Measurements from ENCODE around the gene BUD13. TPM values are rescaled to one million over a fixed set of nuclear protein-coding genes. Genes with fewer than 3 reads are reported as not detected.

The BUD13 gene
- total and polyA plus RNA-seq, 2 of the 13 experiments (the other 11 are each of a cell fraction or from before 2014, with no cell fraction given), result 13.3 to 25.9 TPM

- TF ChIP-seq, protein P1, sequence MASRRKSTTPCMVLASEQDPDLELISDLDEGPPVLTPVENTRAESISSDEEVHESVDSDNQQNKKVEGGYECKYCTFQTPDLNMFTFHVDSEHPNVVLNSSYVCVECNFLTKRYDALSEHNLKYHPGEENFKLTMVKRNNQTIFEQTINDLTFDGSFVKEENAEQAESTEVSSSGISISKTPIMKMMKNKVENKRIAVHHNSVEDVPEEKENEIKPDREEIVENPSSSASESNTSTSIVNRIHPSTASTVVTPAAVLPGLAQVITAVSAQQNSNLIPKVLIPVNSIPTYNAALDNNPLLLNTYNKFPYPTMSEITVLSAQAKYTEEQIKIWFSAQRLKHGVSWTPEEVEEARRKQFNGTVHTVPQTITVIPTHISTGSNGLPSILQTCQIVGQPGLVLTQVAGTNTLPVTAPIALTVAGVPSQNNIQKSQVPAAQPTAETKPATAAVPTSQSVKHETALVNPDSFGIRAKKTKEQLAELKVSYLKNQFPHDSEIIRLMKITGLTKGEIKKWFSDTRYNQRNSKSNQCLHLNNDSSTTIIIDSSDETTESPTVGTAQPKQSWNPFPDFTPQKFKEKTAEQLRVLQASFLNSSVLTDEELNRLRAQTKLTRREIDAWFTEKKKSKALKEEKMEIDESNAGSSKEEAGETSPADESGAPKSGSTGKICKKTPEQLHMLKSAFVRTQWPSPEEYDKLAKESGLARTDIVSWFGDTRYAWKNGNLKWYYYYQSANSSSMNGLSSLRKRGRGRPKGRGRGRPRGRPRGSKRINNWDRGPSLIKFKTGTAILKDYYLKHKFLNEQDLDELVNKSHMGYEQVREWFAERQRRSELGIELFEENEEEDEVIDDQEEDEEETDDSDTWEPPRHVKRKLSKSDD (CRISPR knock-in tag; IDR thresholded peaks at IDR 0.05; ENCODE audit: low read depth), result peak; percentile 66; the same call in 1 of the 2 replicates
- peak; percentile 58; the same call in 1 of the 2 replicates for TF ChIP-seq ZNF205 (CRISPR knock-in tag; IDR thresholded peaks at IDR 0.05)
- no peak for TF ChIP-seq HDAC6 (IDR thresholded peaks at IDR 0.05; ENCODE audit: low read depth, low read length)
- no peak for TF ChIP-seq ATF7 (IDR thresholded peaks at IDR 0.05)
- no peak for TF ChIP-seq ATF7 (CRISPR knock-in tag; IDR thresholded peaks at IDR 0.05)
- TF ChIP-seq SMARCE1 (IDR thresholded peaks at IDR 0.05; ENCODE audit: borderline replicate concordance), result no peak
- TF ChIP-seq, protein P2, sequence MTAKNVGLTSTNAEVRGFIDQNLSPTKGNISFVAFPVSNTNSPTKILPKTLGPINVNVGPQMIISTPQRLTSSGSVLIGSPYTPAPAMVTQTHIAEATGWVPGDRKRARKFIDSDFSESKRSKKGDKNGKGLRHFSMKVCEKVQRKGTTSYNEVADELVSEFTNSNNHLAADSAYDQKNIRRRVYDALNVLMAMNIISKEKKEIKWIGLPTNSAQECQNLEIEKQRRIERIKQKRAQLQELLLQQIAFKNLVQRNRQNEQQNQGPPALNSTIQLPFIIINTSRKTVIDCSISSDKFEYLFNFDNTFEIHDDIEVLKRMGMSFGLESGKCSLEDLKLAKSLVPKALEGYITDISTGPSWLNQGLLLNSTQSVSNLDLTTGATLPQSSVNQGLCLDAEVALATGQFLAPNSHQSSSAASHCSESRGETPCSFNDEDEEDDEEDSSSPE (CRISPR knock-in tag; IDR thresholded peaks at IDR 0.05), result peak; percentile 33; the same call in 1 of the 2 replicates
- no peak for TF ChIP-seq ZNF724P (CRISPR knock-in tag; IDR thresholded peaks at IDR 0.05; ENCODE audit: borderline replicate concordance)
- no peak for TF ChIP-seq TSC22D2 (CRISPR knock-in tag; IDR thresholded peaks at IDR 0.05; ENCODE audit: borderline replicate concordance)
- TF ChIP-seq, protein P3, sequence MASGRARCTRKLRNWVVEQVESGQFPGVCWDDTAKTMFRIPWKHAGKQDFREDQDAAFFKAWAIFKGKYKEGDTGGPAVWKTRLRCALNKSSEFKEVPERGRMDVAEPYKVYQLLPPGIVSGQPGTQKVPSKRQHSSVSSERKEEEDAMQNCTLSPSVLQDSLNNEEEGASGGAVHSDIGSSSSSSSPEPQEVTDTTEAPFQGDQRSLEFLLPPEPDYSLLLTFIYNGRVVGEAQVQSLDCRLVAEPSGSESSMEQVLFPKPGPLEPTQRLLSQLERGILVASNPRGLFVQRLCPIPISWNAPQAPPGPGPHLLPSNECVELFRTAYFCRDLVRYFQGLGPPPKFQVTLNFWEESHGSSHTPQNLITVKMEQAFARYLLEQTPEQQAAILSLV (CRISPR knock-in tag; IDR thresholded peaks at IDR 0.05; ENCODE audit: borderline replicate concordance), result peak; percentile 64; the same call in 1 of the 2 replicates
- TF ChIP-seq EED (CRISPR knock-in tag; IDR thresholded peaks at IDR 0.05), result peak; percentile 13; the same call in 1 of the 2 replicates
- peak; percentile 59; the same call in 1 of the 2 replicates for TF ChIP-seq ZNF143 (CRISPR knock-in tag; IDR thresholded peaks at IDR 0.05)
Observed at GRCh38 chr11:116792144-116792868, 19.5 kb upstream of the BUD13 start (continued).

Measured in HepG2 (cell line).